Fibroblast of pulmonary artery (primary cell): Measurements from ENCODE around the gene DOCK10.

Source experiments
- DNase-seq: peaks from one replicate; pipeline ENCODE4 v3.0.0-alpha.2; 2010; ENCODE audit warnings: low read depth
- H3K4me3 ChIP-seq: replicated peaks from 2 replicates; pipeline ENCODE4 v1.5.1; 2011; ENCODE audit warnings: low read depth, mild to moderate bottlenecking, control low read depth, low read length, moderate library complexity
- CTCF ChIP-seq: IDR thresholded peaks from 2 replicates; pipeline ENCODE4 v1.5.1; 2011; ENCODE audit warnings: mild to moderate bottlenecking, control low read depth, low read length, inconsistent platforms; ENCODE audit errors: missing control alignments

DOCK10 gene

GRCh38 chr2:225027061-225027762 is 15.1 kb downstream of the DOCK10 start:
- no peak for DNase-seq
- H3K4me3 ChIP-seq, result no peak overlapping the region
- no peak for TF ChIP-seq CTCF

DNA sequence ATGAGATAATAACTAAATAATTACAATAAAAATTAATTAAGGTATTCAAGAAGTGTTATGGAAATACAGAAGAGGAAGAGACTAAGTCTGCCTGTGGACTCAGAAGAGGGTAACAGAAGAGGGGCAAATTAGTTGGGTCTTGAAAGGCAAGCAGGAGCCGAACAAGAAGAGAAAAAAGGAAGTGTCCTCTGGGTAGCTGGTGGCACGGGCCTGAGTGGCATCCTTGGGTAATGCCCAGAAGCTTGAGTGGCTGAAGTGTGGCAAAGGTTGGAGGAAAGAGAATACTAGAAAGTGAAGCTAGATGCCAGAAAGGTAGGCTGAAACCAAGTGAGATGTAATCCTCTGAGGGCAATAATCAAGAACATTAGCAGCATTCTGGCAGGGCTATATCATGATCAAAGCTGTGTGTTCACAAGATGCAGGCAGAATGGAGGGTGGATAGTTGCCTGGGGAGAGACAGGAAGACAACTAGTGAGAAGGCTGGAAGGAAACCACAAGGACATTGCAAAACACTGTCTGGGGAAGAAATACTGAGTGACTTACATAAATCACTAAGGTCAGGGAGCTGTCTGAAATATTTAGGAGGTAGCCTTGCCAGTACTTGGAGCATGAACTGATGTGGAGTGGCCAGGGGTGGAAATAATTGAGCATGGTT is 16.2 kb downstream of the DOCK10 start:
- no peak for TF ChIP-seq CTCF
- DNase-seq, result peak; percentile 85
- no peak overlapping the region for H3K4me3 ChIP-seq

GRCh38 chr2:225022188-225022587 is 20.1 kb downstream of the DOCK10 start:
- no peak for DNase-seq
- no peak for TF ChIP-seq CTCF
- no peak overlapping the region for H3K4me3 ChIP-seq

GRCh38 chr2:225020168-225020849 is 22.0 kb downstream of the DOCK10 start:
- DNase-seq, result no peak
- TF ChIP-seq CTCF, result no peak
- H3K4me3 ChIP-seq, result no peak overlapping the region

GRCh38 chr2:225019105-225019504 is 23.2 kb downstream of the DOCK10 start:
- no peak overlapping the region for H3K4me3 ChIP-seq
- DNase-seq, result no peak

DNA sequence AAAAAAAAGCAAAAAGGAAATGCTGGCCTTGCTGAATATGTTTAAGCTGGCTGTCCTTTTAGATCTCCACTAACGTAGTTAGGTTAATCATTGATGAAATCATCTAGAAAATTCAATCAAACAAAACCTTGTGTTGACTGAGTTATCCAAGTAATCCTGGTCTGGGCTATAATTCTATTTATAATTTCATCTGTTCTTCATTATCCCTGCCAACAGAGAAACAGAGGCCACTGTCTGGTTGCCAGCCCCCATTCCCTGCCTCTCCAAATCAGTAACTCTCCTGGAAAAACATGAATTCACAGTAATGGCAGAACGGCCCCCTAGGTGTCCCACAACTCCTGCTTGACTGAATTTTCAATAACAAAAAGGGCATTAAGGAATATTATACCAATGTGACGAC is 24.6 kb downstream of the DOCK10 start:
- TF ChIP-seq CTCF, result no peak
- H3K4me3 ChIP-seq, result no peak overlapping the region
- DNase-seq, result no peak

More at GRCh38 chr2:225019105-225019504, 23.2 kb downstream of the DOCK10 start:
- TF ChIP-seq CTCF, result no peak
